K562 treated with DMSO at 1 percent for 24 hours (cell line): ENCODE measurements around the gene HLA-DRB1. TPM values are rescaled to one million over a fixed set of nuclear protein-coding genes. Genes with fewer than 3 reads are reported as not detected.

ENCODE experiments used
- total RNA-seq: library from RNA; unstranded; fragments of 300-600 nt; gene quantifications from 2 replicates; pipeline ENCODE4 v1.2.3, GENCODE V29; 2022; ENCODE audit warnings: low read depth; ENCODE audit not compliant: insufficient read depth

HLA-DRB1 gene
- total RNA-seq = not detected in 2 replicates

GRCh38 chr6:32589596-32590449 is at the start of gene HLA-DRB1:
TSS of gene HLA-DRB1 (minus strand) at chr6:32589848. CDS start at chr6:32589742, 106 bp downstream.

GRCh38 chr6:32637219-32637880 is 47.7 kb upstream of the HLA-DRB1 start, which contains the start of gene HLA-DQA1:
TSS of gene HLA-DQA1 (plus strand) at chr6:32637406. CDS start at chr6:32637459, 53 bp downstream.

GRCh38 chr6:32529697-32530430 is 59.8 kb downstream of the HLA-DRB1 start, which contains the start of gene HLA-DRB5:
TSS of gene HLA-DRB5 (minus strand) at chr6:32530287. CDS start at chr6:32530224, 63 bp downstream.

Other genes with a start within 250 kb of the HLA-DRB1 start
- not detected in 2 replicates for gene TSBP1, start 217.9 kb downstream of the HLA-DRB1 start, total RNA-seq
- gene BTNL2, start 182.7 kb downstream of the HLA-DRB1 start, total RNA-seq = not detected in 2 replicates
- not detected in 2 replicates for gene HLA-DRA, start 150.0 kb downstream of the HLA-DRB1 start, total RNA-seq
- not detected in 2 replicates for gene HLA-DRB5, start 59.6 kb downstream of the HLA-DRB1 start, total RNA-seq
- not detected in 2 replicates for gene HLA-DQA1, start 47.6 kb upstream of the HLA-DRB1 start, total RNA-seq
- gene HLA-DQB1, start 76.8 kb upstream of the HLA-DRB1 start, total RNA-seq = not detected in 2 replicates
- gene HLA-DQA2, start 151.5 kb upstream of the HLA-DRB1 start, total RNA-seq = not detected in 2 replicates
- gene HLA-DQB2, start 173.7 kb upstream of the HLA-DRB1 start, total RNA-seq = not detected in 2 replicates
- 0.74 and 0.86 TPM in 2 replicates for gene HLA-DOB, start 227.2 kb upstream of the HLA-DRB1 start, total RNA-seq
- gene TAP2, start 248.9 kb upstream of the HLA-DRB1 start, total RNA-seq = 22.6 and 35.8 TPM in 2 replicates